Measurements from ENCODE around the gene PLA2G6. TPM values are rescaled to one million over a fixed set of nuclear protein-coding genes. Genes with fewer than 3 reads are reported as not detected.
A peak's percentile ranks its signal among the peaks of the same experiment; 100 is the strongest.

Gene PLA2G6, protein sequence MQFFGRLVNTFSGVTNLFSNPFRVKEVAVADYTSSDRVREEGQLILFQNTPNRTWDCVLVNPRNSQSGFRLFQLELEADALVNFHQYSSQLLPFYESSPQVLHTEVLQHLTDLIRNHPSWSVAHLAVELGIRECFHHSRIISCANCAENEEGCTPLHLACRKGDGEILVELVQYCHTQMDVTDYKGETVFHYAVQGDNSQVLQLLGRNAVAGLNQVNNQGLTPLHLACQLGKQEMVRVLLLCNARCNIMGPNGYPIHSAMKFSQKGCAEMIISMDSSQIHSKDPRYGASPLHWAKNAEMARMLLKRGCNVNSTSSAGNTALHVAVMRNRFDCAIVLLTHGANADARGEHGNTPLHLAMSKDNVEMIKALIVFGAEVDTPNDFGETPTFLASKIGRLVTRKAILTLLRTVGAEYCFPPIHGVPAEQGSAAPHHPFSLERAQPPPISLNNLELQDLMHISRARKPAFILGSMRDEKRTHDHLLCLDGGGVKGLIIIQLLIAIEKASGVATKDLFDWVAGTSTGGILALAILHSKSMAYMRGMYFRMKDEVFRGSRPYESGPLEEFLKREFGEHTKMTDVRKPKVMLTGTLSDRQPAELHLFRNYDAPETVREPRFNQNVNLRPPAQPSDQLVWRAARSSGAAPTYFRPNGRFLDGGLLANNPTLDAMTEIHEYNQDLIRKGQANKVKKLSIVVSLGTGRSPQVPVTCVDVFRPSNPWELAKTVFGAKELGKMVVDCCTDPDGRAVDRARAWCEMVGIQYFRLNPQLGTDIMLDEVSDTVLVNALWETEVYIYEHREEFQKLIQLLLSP
- total RNA-seq, result 100 to 1,000 TPM in 1 of 9 donors, 10 to 100 TPM in 8; 11.1 to 176 (median 71.4) TPM
- 100 to 1,000 TPM in 2 of 3 donors, 1 to 10 TPM in 1; 6.9 to 324 (median 159) TPM for polyA plus RNA-seq
- long read RNA-seq, donor 1, result 0 reads
- long read RNA-seq, donor 2, result 0 reads
- long read RNA-seq, donor 3, result 0 reads
- long read RNA-seq, donor 4, partial matches to known transcripts, result 0 of 2 reads
- long read RNA-seq, donor 4, other reads (novel, unspliced or antisense), result 2 of 2 reads
- long read RNA-seq, donor 5, transcript PLA2G6-203 (16 exons, 3,011 nt), result major isoform, 5 of 48 reads
- long read RNA-seq, donor 5, partial matches to known transcripts, result 7 of 48 reads
- long read RNA-seq, donor 5, other reads (novel, unspliced or antisense), result 34 of 48 reads
- long read RNA-seq, donor 6, partial matches to known transcripts, result 0 of 2 reads
- long read RNA-seq, donor 6, other reads (novel, unspliced or antisense), result 2 of 2 reads
- long read RNA-seq, donor 7, result 0 reads
- long read RNA-seq, donor 8, partial matches to known transcripts, result 0 of 1 reads
- long read RNA-seq, donor 8, other reads (novel, unspliced or antisense), result 0 of 1 reads
- long read RNA-seq, donor 9, result 0 reads
- long read RNA-seq, donor 10, result 0 reads

DNA sequence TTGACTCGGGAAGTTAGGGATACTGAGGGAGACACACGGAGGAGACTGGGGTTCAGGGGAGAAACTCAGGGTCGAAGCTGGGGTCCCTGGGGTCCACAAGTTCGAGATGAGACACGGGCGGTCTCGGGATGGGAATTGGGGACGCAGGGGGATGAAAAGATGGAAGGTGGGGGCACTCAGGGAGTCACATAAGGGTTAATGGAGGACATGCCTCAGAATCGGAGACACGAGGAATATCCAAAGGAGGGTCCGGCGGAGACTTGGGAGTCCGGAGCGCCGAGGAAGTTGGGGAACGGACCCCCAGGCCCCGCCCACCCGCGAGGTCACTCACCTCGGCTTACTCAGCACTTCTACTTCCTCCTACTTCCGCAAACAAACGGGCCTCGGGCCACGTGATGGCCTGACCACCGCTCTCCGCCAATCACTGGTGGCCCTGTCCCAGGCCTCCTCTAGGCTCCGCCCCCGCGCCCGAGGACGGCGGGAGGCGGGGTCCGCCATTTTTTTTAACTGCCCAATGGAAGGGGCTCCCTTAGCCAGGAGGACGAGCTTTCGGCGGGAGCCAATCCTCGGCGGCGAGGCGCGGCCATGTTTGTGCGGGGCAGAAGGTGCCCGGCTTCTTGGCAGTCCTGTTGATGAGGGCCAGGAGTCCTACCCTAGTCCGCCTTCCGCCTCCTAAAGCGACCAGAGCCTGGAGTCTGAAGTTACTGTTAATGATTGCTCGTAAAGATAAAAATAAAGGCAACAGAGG lies at the start of gene PLA2G6:
Gene PLA2G6 (minus strand): TSS at position 378 of the 748 bp plus-strand sequence. CDS start 12,404 bp downstream, outside the sequence.
- peak within 1 kb of the TSS; percentile 19 to 84 (median 55) for H3K4me3 ChIP-seq
- H3K27me3 ChIP-seq, result no peaks in the 10 kb centered on the region
- no peaks in the 10 kb centered on the region for H3K36me3 ChIP-seq (replicated peaks in 1 of 2)
- no peaks in the 10 kb centered on the region for H3K9me3 ChIP-seq (replicated peaks in 1 of 3)
- H3K4me1 ChIP-seq (replicated peaks in 1 of 2), result peaks cover 24 to 29% of the 10 kb centered on the region in 2 donors
- H3K27ac ChIP-seq, result peak within 1 kb of the TSS; percentile 82 to 98 (median 93)
- DNase-seq, result peak; percentile 99
- intact Hi-C loops (cut with DNase I), result no loop called here
- TF ChIP-seq CTCF (IDR thresholded peaks at IDR 0.05) (no peak), POLR2A (IDR thresholded peaks at IDR 0.05) (peak in 1 of 2 donors; percentile 52)
- 0 to 2% (median 1%) methylated on average over 23 to 48 of the region's 48 CpGs for WGBS, 4 donors

DNA sequence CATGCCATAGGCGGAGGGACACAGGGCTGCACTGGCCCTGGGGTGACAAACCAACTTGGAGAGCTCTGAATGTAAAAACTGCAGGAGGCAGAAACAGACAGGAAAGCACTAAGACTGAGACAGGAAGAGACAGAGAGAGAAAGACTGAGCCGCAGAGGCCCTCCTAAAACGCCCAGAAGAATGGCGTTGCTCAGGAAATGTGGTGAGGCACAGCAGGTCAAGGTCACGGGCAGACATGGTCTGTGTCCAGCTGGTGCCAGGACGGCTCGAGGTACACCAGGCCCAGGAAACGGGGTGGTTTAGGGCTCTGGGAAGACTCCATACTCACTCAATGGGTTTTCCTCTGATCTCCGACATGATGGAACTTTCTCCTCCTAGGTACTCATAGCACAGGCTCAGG lies 49.3 kb upstream of the PLA2G6 start:
- Histone ChIP-seq H3K27ac (peak overlapping the region in 3 of 5 donors; percentile 58 to 73 (median 66)), H3K36me3 (replicated peaks in 1 of 2) (peaks cover 0 to 47% of the 10 kb centered on the region in 2 donors), H3K4me3 (no peak overlapping the region), H3K27me3 (no peaks in the 10 kb centered on the region), H3K9me3 (replicated peaks in 1 of 3) (no peaks in the 10 kb centered on the region), H3K4me1 (replicated peaks in 1 of 2) (peaks cover 36 to 49% of the 10 kb centered on the region in 2 donors)
- no peak for TF ChIP-seq CTCF (IDR thresholded peaks at IDR 0.05)
- TF ChIP-seq POLR2A (IDR thresholded peaks at IDR 0.05), result no peak
- intact Hi-C loops (cut with DNase I), result no loop called here
- 42 to 53% (median 48%) methylated on average over 9 of the region's 9 CpGs for WGBS, 4 donors
- DNase-seq, result peak in 2 of 7 donors; percentile 60 to 61

GRCh38 chr22:38230108-38230825 lies 48.6 kb upstream of the PLA2G6 start:
- no peaks in the 10 kb centered on the region for H3K27me3 ChIP-seq
- intact Hi-C loops (cut with DNase I), result no loop called here
- peak in 4 of 7 donors; percentile 39 to 78 (median 57) for DNase-seq
- H3K36me3 ChIP-seq (replicated peaks in 1 of 2), result peaks cover 0 to 45% of the 10 kb centered on the region in 2 donors
- TF ChIP-seq CTCF (IDR thresholded peaks at IDR 0.05) (peak in 5 of 6 experiments; percentile 25 to 44 (median 37)), POLR2A (IDR thresholded peaks at IDR 0.05) (no peak)
- peak overlapping the region in 3 of 5 donors; percentile 58 to 73 (median 66) for H3K27ac ChIP-seq
- H3K4me3 ChIP-seq, result no peak overlapping the region
- no peaks in the 10 kb centered on the region for H3K9me3 ChIP-seq (replicated peaks in 1 of 3)
- WGBS, 4 donors, result 66 to 85% (median 78%) methylated on average over 10 to 14 of the region's 15 CpGs
- peaks cover 36 to 49% of the 10 kb centered on the region in 2 donors for H3K4me1 ChIP-seq (replicated peaks in 1 of 2)

Data from adrenal gland (tissue), 19 donors.